ENCODE measurements around the gene TLDC2.

DNA sequence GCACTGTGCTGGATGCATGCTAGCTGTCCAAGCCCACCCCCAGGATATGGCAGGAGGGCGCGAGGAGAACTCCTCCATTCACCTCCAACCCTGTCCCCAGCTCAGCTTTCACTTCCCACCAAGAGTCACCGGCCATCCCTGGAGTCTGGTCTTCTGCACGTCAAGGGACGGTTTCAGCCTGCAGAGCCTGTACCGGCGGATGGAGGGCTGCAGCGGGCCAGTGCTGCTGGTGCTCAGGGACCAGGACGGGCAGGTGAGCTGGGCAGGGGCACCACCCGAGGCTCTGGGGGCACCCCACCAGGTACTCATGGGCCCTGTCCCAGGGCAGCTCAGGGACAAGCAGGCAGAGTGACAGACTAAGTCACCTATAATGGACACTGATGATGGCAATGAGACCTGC lies 3.0 kb downstream of the TLDC2 start:
- TF ChIP-seq, protein P1, sequence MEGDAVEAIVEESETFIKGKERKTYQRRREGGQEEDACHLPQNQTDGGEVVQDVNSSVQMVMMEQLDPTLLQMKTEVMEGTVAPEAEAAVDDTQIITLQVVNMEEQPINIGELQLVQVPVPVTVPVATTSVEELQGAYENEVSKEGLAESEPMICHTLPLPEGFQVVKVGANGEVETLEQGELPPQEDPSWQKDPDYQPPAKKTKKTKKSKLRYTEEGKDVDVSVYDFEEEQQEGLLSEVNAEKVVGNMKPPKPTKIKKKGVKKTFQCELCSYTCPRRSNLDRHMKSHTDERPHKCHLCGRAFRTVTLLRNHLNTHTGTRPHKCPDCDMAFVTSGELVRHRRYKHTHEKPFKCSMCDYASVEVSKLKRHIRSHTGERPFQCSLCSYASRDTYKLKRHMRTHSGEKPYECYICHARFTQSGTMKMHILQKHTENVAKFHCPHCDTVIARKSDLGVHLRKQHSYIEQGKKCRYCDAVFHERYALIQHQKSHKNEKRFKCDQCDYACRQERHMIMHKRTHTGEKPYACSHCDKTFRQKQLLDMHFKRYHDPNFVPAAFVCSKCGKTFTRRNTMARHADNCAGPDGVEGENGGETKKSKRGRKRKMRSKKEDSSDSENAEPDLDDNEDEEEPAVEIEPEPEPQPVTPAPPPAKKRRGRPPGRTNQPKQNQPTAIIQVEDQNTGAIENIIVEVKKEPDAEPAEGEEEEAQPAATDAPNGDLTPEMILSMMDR (IDR thresholded peaks at IDR 0.05) = no peak
- TF ChIP-seq POLR2A (IDR thresholded peaks at IDR 0.05) = no peak
